Trophoblast cell (in vitro differentiated cells and primary cell): Measurements from ENCODE around the gene HACD1.
"Not testable (repeated sequence)": the region's sequence is repeated elsewhere in the genome, so short reads cannot be mapped to it uniquely, and the experiment has no call there.

Source experiments
- DNase-seq, 2 donors: peaks; one replicate each; pipeline ENCODE4 v3.0.0-alpha.2; 2016
- H2AFZ ChIP-seq: 2 replicates; pipeline ENCODE4 v1.6.1; 2013; ENCODE audit warnings: low read length, moderate library complexity, mild to moderate bottlenecking; ENCODE audit not compliant: insufficient read depth, poor library complexity
- H2AK5ac ChIP-seq: 2 replicates; pipeline ENCODE4 v1.6.1; 2013; ENCODE audit warnings: mild to moderate bottlenecking, low read length
- H2BK120ac ChIP-seq: 2 replicates; pipeline ENCODE4 v1.6.1; 2013; ENCODE audit warnings: low read length, mild to moderate bottlenecking, moderate library complexity; ENCODE audit not compliant: insufficient read depth, poor library complexity
- H2BK12ac ChIP-seq: 2 replicates; pipeline ENCODE4 v1.6.1; 2013; ENCODE audit warnings: mild to moderate bottlenecking, low read length, moderate library complexity
- H2BK5ac ChIP-seq: 2 replicates; pipeline ENCODE4 v1.6.1; 2013; ENCODE audit warnings: low read length, low read depth, moderate library complexity, mild to moderate bottlenecking; ENCODE audit not compliant: poor library complexity
- H3K14ac ChIP-seq: 2 replicates; pipeline ENCODE4 v1.6.1; 2013; ENCODE audit warnings: mild to moderate bottlenecking, low read length
- H3K18ac ChIP-seq: 2 replicates; pipeline ENCODE4 v1.6.1; 2013; ENCODE audit warnings: mild to moderate bottlenecking, low read length
- H3K23ac ChIP-seq: 2 replicates; pipeline ENCODE4 v1.6.1; 2013; ENCODE audit warnings: low read length
- H3K27ac ChIP-seq: 2 replicates; pipeline ENCODE4 v1.5.1; 2013; ENCODE audit warnings: low read depth, mild to moderate bottlenecking, inconsistent platforms, low read length, moderate library complexity
- H3K27me3 ChIP-seq: 2 replicates; pipeline ENCODE4 v1.6.1; 2013; ENCODE audit warnings: inconsistent platforms, mild to moderate bottlenecking, low read length, moderate library complexity; ENCODE audit not compliant: insufficient read depth
- H3K36me3 ChIP-seq, 2 experiments: 1 replicate in 1 of 2; 2 replicates in 1 of 2; pipeline ENCODE4 v1.6.1; 2013; ENCODE audit warnings: low read length in 2 of 2, mild to moderate bottlenecking in 2 of 2, moderate library complexity in 1 of 2; ENCODE audit not compliant: insufficient read depth in 2 of 2, control insufficient read depth in 1 of 2
- H3K4ac ChIP-seq: 2 replicates; pipeline ENCODE4 v1.6.1; 2013; ENCODE audit warnings: low read depth, mild to moderate bottlenecking, low read length, moderate library complexity
- H3K4me1 ChIP-seq, 2 experiments: 1 replicate in 1 of 2; 2 replicates in 1 of 2; pipeline ENCODE4 v1.6.1; 2013; ENCODE audit warnings: low read length in 2 of 2, mild to moderate bottlenecking in 2 of 2, moderate library complexity in 1 of 2; ENCODE audit not compliant: insufficient read depth in 2 of 2, control insufficient read depth in 1 of 2
- H3K4me2 ChIP-seq: 2 replicates; pipeline ENCODE4 v1.6.1; 2013; ENCODE audit warnings: inconsistent platforms, mild to moderate bottlenecking, low read length, moderate library complexity
- H3K4me3 ChIP-seq: 2 replicates; pipeline ENCODE4 v1.5.1; 2013; ENCODE audit warnings: mild to moderate bottlenecking, low read depth, low read length, inconsistent platforms
- H3K79me1 ChIP-seq: one replicate; pipeline ENCODE4 v1.6.1; 2013; ENCODE audit warnings: low read length
- H3K79me2 ChIP-seq: 2 replicates; pipeline ENCODE4 v1.6.1; 2013; ENCODE audit warnings: low read length, mild to moderate bottlenecking; ENCODE audit not compliant: control insufficient read depth, insufficient read depth, poor library complexity
- H3K9ac ChIP-seq: 2 replicates; pipeline ENCODE4 v1.6.1; 2013; ENCODE audit warnings: mild to moderate bottlenecking, low read length
- H3K9me3 ChIP-seq: 2 replicates; pipeline ENCODE4 v1.6.1; 2013; ENCODE audit warnings: low read depth, mild to moderate bottlenecking, control low read depth, inconsistent platforms, low read length; ENCODE audit not compliant: insufficient read depth
- H4K12ac ChIP-seq: 2 replicates; pipeline ENCODE4 v1.6.1; 2013; ENCODE audit warnings: low read depth, mild to moderate bottlenecking, low read length, moderate library complexity
- H4K8ac ChIP-seq: 2 replicates; pipeline ENCODE4 v1.6.1; 2013; ENCODE audit warnings: low read depth, mild to moderate bottlenecking, low read length, moderate library complexity
- H4K91ac ChIP-seq: one replicate; pipeline ENCODE4 v1.6.1; 2013; ENCODE audit warnings: low read depth, mild to moderate bottlenecking, low read length, moderate library complexity
- WGBS: extraction: QIAGEN DNeasy Blood & Tissue Kit; methylation state at CpG from one replicate; pipeline ENCODE4 v1.1.7; 2013; ENCODE audit warnings: missing lambda C conversion rate; ENCODE audit not compliant: insufficient read length, insufficient coverage; ENCODE audit errors: extremely low coverage; 5-methylcytosine and 5-hydroxymethylcytosine counted together

HACD1 gene

GRCh38 chr10:17632590-17632989, 15.4 kb upstream of the HACD1 start:
- not testable (repeated sequence) for H3K4ac ChIP-seq, H2BK5ac ChIP-seq, H2AFZ ChIP-seq, H3K27ac ChIP-seq, H4K12ac ChIP-seq, H3K79me2 ChIP-seq, H3K4me1 ChIP-seq, H3K4me2 ChIP-seq, H3K23ac ChIP-seq, DNase-seq, H4K8ac ChIP-seq, H3K36me3 ChIP-seq, H2BK12ac ChIP-seq, H4K91ac ChIP-seq, H3K4me3 ChIP-seq, H3K9me3 ChIP-seq, H3K9ac ChIP-seq, H3K79me1 ChIP-seq, H2BK120ac ChIP-seq, H2AK5ac ChIP-seq, H3K14ac ChIP-seq, H3K18ac ChIP-seq, H3K27me3 ChIP-seq
- no CpG with 5 or more reads among the region's 8 CpGs for WGBS

- H2AK5ac ChIP-seq = no peak overlapping the region
- no peak overlapping the region for H2BK5ac ChIP-seq
- no peak overlapping the region for H3K23ac ChIP-seq
- no peak for DNase-seq
- no peak overlapping the region for H3K18ac ChIP-seq
- no peak overlapping the region for H3K4me3 ChIP-seq
- no peak overlapping the region for H2BK12ac ChIP-seq
- no CpG with 5 or more reads among the region's 1 CpG for WGBS
- no peak overlapping the region for H3K27ac ChIP-seq
- H3K4ac ChIP-seq = no peak overlapping the region
- no peak overlapping the region for H3K4me2 ChIP-seq
- no peaks in the 10 kb centered on the region for H3K4me1 ChIP-seq
- no peak overlapping the region for H2BK120ac ChIP-seq
- no peak overlapping the region for H4K8ac ChIP-seq
- H4K91ac ChIP-seq = no peak overlapping the region
- no peak overlapping the region for H3K9ac ChIP-seq
- no peak overlapping the region for H2AFZ ChIP-seq
- no peaks in the 10 kb centered on the region for H3K9me3 ChIP-seq
- no peaks in the 10 kb centered on the region for H3K27me3 ChIP-seq
- no peaks in the 10 kb centered on the region for H3K36me3 ChIP-seq
- no peaks in the 10 kb centered on the region for H3K79me2 ChIP-seq
- H3K79me1 ChIP-seq = no peaks in the 10 kb centered on the region
- H3K14ac ChIP-seq = no peak overlapping the region
- H4K12ac ChIP-seq = no peak overlapping the region
Measured at GRCh38 chr10:17626656-17627055, 9.5 kb upstream of the HACD1 start.

GRCh38 chr10:17624996-17625395, 7.8 kb upstream of the HACD1 start:
- H2BK5ac ChIP-seq = no peak overlapping the region
- no peak overlapping the region for H3K4me3 ChIP-seq
- no peaks in the 10 kb centered on the region for H3K36me3 ChIP-seq
- H3K79me1 ChIP-seq = no peaks in the 10 kb centered on the region
- H3K79me2 ChIP-seq = no peaks in the 10 kb centered on the region
- no peaks in the 10 kb centered on the region for H3K9me3 ChIP-seq
- no peak overlapping the region for H2AFZ ChIP-seq
- WGBS = no CpG with 5 or more reads among the region's 3 CpGs
- H3K18ac ChIP-seq = no peak overlapping the region
- no peak overlapping the region for H2BK12ac ChIP-seq
- no peak overlapping the region for H3K27ac ChIP-seq
- DNase-seq = no peak
- H2BK120ac ChIP-seq = no peak overlapping the region
- no peak overlapping the region for H3K4me2 ChIP-seq
- H3K4me1 ChIP-seq = no peaks in the 10 kb centered on the region
- H3K27me3 ChIP-seq = no peaks in the 10 kb centered on the region
- H2AK5ac ChIP-seq = no peak overlapping the region
- no peak overlapping the region for H4K12ac ChIP-seq
- no peak overlapping the region for H3K4ac ChIP-seq
- no peak overlapping the region for H3K9ac ChIP-seq
- no peak overlapping the region for H3K23ac ChIP-seq
- H4K91ac ChIP-seq = no peak overlapping the region
- no peak overlapping the region for H3K14ac ChIP-seq
- no peak overlapping the region for H4K8ac ChIP-seq

GRCh38 chr10:17622061-17622460, 4.9 kb upstream of the HACD1 start:
- WGBS = 100% methylated on average over 3 of the region's 8 CpGs
- H3K14ac ChIP-seq = no peak overlapping the region
- no peak for DNase-seq

More at GRCh38 chr10:17622061-17622460, 4.9 kb upstream of the HACD1 start:
- Histone ChIP-seq H3K4me1 (peaks cover 0 to 3% of the 10 kb centered on the region in 2 experiments), H2BK5ac (no peak overlapping the region), H3K4ac (no peak overlapping the region), H4K91ac (no peak overlapping the region), H3K36me3 (no peaks in the 10 kb centered on the region), H3K27me3 (no peaks in the 10 kb centered on the region), H3K18ac (no peak overlapping the region), H3K9ac (no peak overlapping the region), H4K12ac (no peak overlapping the region), H3K79me1 (peaks cover 5% of the 10 kb centered on the region), H3K4me2 (no peak overlapping the region), H3K4me3 (no peak overlapping the region), H3K79me2 (peaks cover under 1% of the 10 kb centered on the region), H2AFZ (no peak overlapping the region), H3K9me3 (no peaks in the 10 kb centered on the region), H2BK12ac (no peak overlapping the region), H3K23ac (no peak overlapping the region), H2AK5ac (no peak overlapping the region), H4K8ac (no peak overlapping the region), H3K27ac (no peak overlapping the region), H2BK120ac (no peak overlapping the region)
